ENCODE measurements around the gene PDZD4. TPM values are rescaled to one million over a fixed set of nuclear protein-coding genes. Genes with fewer than 3 reads are reported as not detected.

The PDZD4 gene
- total and polyA plus RNA-seq, 2 experiments from 2014 or later, result 30.5 to 230 TPM

- H3K27me3 Mint-ChIP-seq (ENCODE audit: insufficient read depth, low read depth, poor library complexity), result peaks cover 3% of the 10 kb centered on the region
- Histone ChIP-seq H3F3A (replicated peaks; ENCODE audit: low read depth) (no peaks in the 10 kb centered on the region), H3K27me3 (ENCODE audit: insufficient read depth) (no peaks in the 10 kb centered on the region), H3K36me3 (ENCODE audit: insufficient read depth) (no peaks in the 10 kb centered on the region), H2AFZ (no peak overlapping the region), H4K20me1 (replicated peaks; ENCODE audit: insufficient read depth) (no peaks in the 10 kb centered on the region), H3K4me3 (no peak overlapping the region), H3K79me2 (replicated peaks; ENCODE audit: insufficient read depth) (no peaks in the 10 kb centered on the region), H3K4me1 (ENCODE audit: insufficient read depth) (no peaks in the 10 kb centered on the region; the same call in 1 of the 2 replicates), H3K9me2 (ENCODE audit: insufficient read depth) (no peaks in the 10 kb centered on the region), H3K4me2 (no peak overlapping the region), H3K27ac (ENCODE audit: low read depth) (no peak overlapping the region)
- H3K4me1 Mint-ChIP-seq, result peaks cover 18% of the 10 kb centered on the region
- DNase-seq (ENCODE audit: low spot score) (no peak), ATAC-seq (peak; percentile 71)
- H3K36me3 Mint-ChIP-seq (ENCODE audit: low read depth), result peaks cover 17% of the 10 kb centered on the region
- H3K27ac Mint-ChIP-seq, result no peak overlapping the region
- no peak overlapping the region for H3K4me3 Mint-ChIP-seq
- no peaks in the 10 kb centered on the region for H3K9me3 Mint-ChIP-seq
- no peak for TF ChIP-seq EZH2 (IDR thresholded peaks at IDR 0.05; ENCODE audit: low read depth, unreplicated experiment)
- no peak for TF ChIP-seq REST (IDR thresholded peaks at IDR 0.05; ENCODE audit: unreplicated experiment)
- no peak for TF ChIP-seq NANOG (IDR thresholded peaks at IDR 0.05; ENCODE audit: borderline replicate concordance)
- no peak for TF ChIP-seq EZH2phosphoT487 (IDR thresholded peaks at IDR 0.05; ENCODE audit: unreplicated experiment)
- no peak for TF ChIP-seq POLR2AphosphoS5 (IDR thresholded peaks at IDR 0.05; ENCODE audit: low read depth)
- no peak for TF ChIP-seq ZNF114 (CRISPR knock-in tag; IDR thresholded peaks at IDR 0.05)
- TF ChIP-seq STAT1 (IDR thresholded peaks at IDR 0.05; ENCODE audit: unreplicated experiment), result no peak
- TF ChIP-seq ETS1 (IDR thresholded peaks at IDR 0.05), result no peak
- no peak for TF ChIP-seq ZNF331 (CRISPR knock-in tag; IDR thresholded peaks at IDR 0.05; ENCODE audit: low read depth)
Measured at GRCh38 chrX:153863251-153863991, 33.1 kb upstream of the PDZD4 start.

Data from GM23338 (cell line).